CD14-positive monocyte (primary cell): ENCODE data around the gene CSRP1. TPM values are rescaled to one million over a fixed set of nuclear protein-coding genes. Genes with fewer than 3 reads are reported as not detected.

Source experiments
- DNase-seq, 3 donors: peaks; one replicate each; pipeline ENCODE4 v3.0.0-alpha.2; 2011 to 2022
- H2AFZ ChIP-seq: 2 replicates; pipeline ENCODE4 v1.6.0; 2012; ENCODE audit warnings: mild to moderate bottlenecking, low read depth, low read length, inconsistent platforms; ENCODE audit not compliant: insufficient read depth, poor library complexity, severe bottlenecking
- H3K27ac ChIP-seq, 2 donors: 1 replicate in 1 of 2; 2 replicates in 1 of 2; pipeline ENCODE4 v1.5.1; 2012 to 2013; ENCODE audit warnings: low read length in 2 of 2, control low read depth in 1 of 2, inconsistent platforms in 1 of 2, low read depth in 1 of 2, mild to moderate bottlenecking in 1 of 2
- H3K27me3 ChIP-seq, 2 donors: one replicate each; pipeline versions ENCODE4 v1.6.0 to v1.6.1; 2011 to 2013; ENCODE audit warnings: low read length in 2 of 2; ENCODE audit not compliant: control insufficient read depth in 2 of 2, insufficient read depth in 2 of 2
- H3K36me3 ChIP-seq, 2 donors: replicated peaks in 1 of 2; 1 replicate in 1 of 2; 2 replicates in 1 of 2; pipeline versions ENCODE4 v1.5.1 to v1.6.1; 2012 to 2013; ENCODE audit warnings: low read length in 2 of 2, control low read depth in 1 of 2, inconsistent platforms in 1 of 2, mild to moderate bottlenecking in 1 of 2; ENCODE audit not compliant: insufficient read depth in 2 of 2, control insufficient read depth in 1 of 2
- H3K4me1 ChIP-seq, 2 donors: 1 replicate in 1 of 2; 2 replicates in 1 of 2; pipeline versions ENCODE4 v1.5.1 to v1.6.1; 2012 to 2013; ENCODE audit warnings: low read length in 2 of 2, control low read depth in 1 of 2, inconsistent platforms in 1 of 2, mild to moderate bottlenecking in 1 of 2, moderate library complexity in 1 of 2; ENCODE audit not compliant: insufficient read depth in 2 of 2, control insufficient read depth in 1 of 2
- H3K4me2 ChIP-seq: replicated peaks from 2 replicates; pipeline ENCODE3; 2012; ENCODE audit warnings: low read length, moderate library complexity, mild to moderate bottlenecking; ENCODE audit not compliant: poor library complexity, severe bottlenecking; ENCODE audit errors: extremely low read depth
- H3K4me3 ChIP-seq, 3 experiments: fragments of 200-600 bp in 1 of 3; sonication (generic) in 1 of 3; replicated peaks in 1 of 3; 1 replicate in 2 of 3; 2 replicates in 1 of 3; pipeline ENCODE4 v1.5.1; 2011 to 2013; ENCODE audit warnings: low read length in 3 of 3, mild to moderate bottlenecking in 3 of 3, control low read depth in 2 of 3, low read depth in 2 of 3, inconsistent platforms in 1 of 3, moderate library complexity in 1 of 3
- H3K79me2 ChIP-seq: 2 replicates; pipeline ENCODE4 v1.6.0; 2012; ENCODE audit warnings: mild to moderate bottlenecking, control low read depth, inconsistent platforms, low read length, moderate library complexity; ENCODE audit not compliant: insufficient read depth
- H3K9ac ChIP-seq: 2 replicates; pipeline ENCODE4 v1.6.0; 2017; ENCODE audit warnings: low read length, mild to moderate bottlenecking; ENCODE audit not compliant: insufficient read depth, poor library complexity, severe bottlenecking
- H3K9me3 ChIP-seq, 2 donors: replicated peaks in 1 of 2; 1 replicate in 1 of 2; 2 replicates in 1 of 2; pipeline versions ENCODE4 v1.5.1 to v1.6.1; 2012 to 2013; ENCODE audit warnings: low read length in 2 of 2, control low read depth in 1 of 2; ENCODE audit not compliant: control insufficient read depth in 1 of 2, insufficient read depth in 1 of 2
- H4K20me1 ChIP-seq: 2 replicates; pipeline ENCODE4 v1.6.0; 2012; ENCODE audit warnings: mild to moderate bottlenecking, low read length, control low read depth, moderate library complexity; ENCODE audit not compliant: insufficient read depth
- H3K27ac Mint-ChIP-seq, 7 donors: one replicate each; pipeline ENCODE4 v1.8.0; 2020; ENCODE audit warnings: mild to moderate bottlenecking in 7 of 7, mixed read lengths in 7 of 7, moderate library complexity in 6 of 7, inconsistent platforms in 2 of 7
- H3K27me3 Mint-ChIP-seq, 3 donors: one replicate each; pipeline ENCODE4 v1.8.0; 2021 to 2022; ENCODE audit warnings: low read depth in 3 of 3, mild to moderate bottlenecking in 3 of 3, mixed read lengths in 3 of 3, moderate library complexity in 3 of 3, inconsistent platforms in 1 of 3
- H3K36me3 Mint-ChIP-seq, 2 donors: one replicate each; pipeline ENCODE4 v1.8.0; 2020; ENCODE audit warnings: mixed read lengths in 2 of 2, inconsistent platforms in 1 of 2, mild to moderate bottlenecking in 1 of 2
- H3K4me1 Mint-ChIP-seq: one replicate; pipeline ENCODE4 v1.8.0; 2020; ENCODE audit warnings: mild to moderate bottlenecking, mixed read lengths
- H3K4me3 Mint-ChIP-seq, 2 donors: one replicate each; pipeline ENCODE4 v1.8.0; 2020; ENCODE audit warnings: mild to moderate bottlenecking in 2 of 2, mixed read lengths in 2 of 2, moderate library complexity in 1 of 2
- H3K9me3 Mint-ChIP-seq, 7 donors: one replicate each; pipeline ENCODE4 v1.8.0; 2020 to 2022; ENCODE audit warnings: mixed read lengths in 7 of 7, mild to moderate bottlenecking in 6 of 7, moderate library complexity in 6 of 7, inconsistent platforms in 2 of 7
- WGBS: methylation state at CpG from one replicate; pipeline ENCODE4 v1.1.5; 2013; ENCODE audit warnings: missing lambda C conversion rate; ENCODE audit not compliant: insufficient coverage; 5-methylcytosine and 5-hydroxymethylcytosine counted together
- intact Hi-C, 2 donors: fragments of 100-400 bp; cut with micrococcal nuclease; formaldehyde crosslinking; loops; one replicate each; pipeline versions ENCODE4 v1.15.0 to v1.15.1; 2023
- polyA plus RNA-seq, 3 donors: library from polyadenylated mRNA; depleted of rRNA in 1 of 3; unstranded in 2 of 3; stranded (reverse) in 1 of 3; fragments of 300-500 nt in 2 of 3; fragments of >200 nt in 1 of 3; fragmentation: Illumina TruSeq in 2 of 3; gene quantifications; 1 replicate in 2 of 3; 2 replicates in 1 of 3; pipeline ENCODE4 v1.2.3, GENCODE V29; 2012 to 2021
- TF ChIP-seq, protein P1 (sequence below): fragments of 200-600 bp; IDR thresholded peaks from one replicate; pipeline ENCODE4 v1.8.0; 2022; ENCODE audit warnings: antibody characterized with exemption, mild to moderate bottlenecking

The CSRP1 gene
- polyA plus RNA-seq, 3 donors, result 87.4 to 111 (median 98.8) TPM

DNA sequence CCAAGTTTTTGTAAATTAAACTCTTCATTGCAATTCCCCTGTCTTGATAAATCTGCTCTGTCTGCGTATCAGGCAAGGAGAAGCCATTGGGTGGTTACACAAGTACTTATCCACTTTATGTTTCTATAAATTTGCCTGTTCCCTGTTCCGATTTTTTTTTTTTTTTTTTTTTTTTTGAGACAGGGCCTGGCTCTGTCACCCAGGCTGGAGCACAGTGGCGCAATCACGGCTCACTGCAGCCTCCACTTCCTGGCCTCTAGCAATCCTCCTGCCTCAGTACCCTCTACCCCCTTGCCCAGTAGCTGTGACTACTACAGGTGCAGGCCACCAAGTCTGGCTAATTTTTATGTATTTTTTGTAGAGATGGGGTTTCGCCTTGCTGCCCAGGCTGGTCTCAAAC lies 11.1 kb upstream of the CSRP1 start:
- no peak overlapping the region for H3K9ac ChIP-seq
- H4K20me1 ChIP-seq, result no peaks in the 10 kb centered on the region
- Mint-ChIP-seq H3K36me3 (peaks cover 20 to 52% of the 10 kb centered on the region in 2 donors), H3K27ac (no peak overlapping the region), H3K9me3 (no peaks in the 10 kb centered on the region), H3K4me1 (peaks cover 19% of the 10 kb centered on the region), H3K27me3 (no peaks in the 10 kb centered on the region), H3K4me3 (no peak overlapping the region)
- TF ChIP-seq, protein P1, sequence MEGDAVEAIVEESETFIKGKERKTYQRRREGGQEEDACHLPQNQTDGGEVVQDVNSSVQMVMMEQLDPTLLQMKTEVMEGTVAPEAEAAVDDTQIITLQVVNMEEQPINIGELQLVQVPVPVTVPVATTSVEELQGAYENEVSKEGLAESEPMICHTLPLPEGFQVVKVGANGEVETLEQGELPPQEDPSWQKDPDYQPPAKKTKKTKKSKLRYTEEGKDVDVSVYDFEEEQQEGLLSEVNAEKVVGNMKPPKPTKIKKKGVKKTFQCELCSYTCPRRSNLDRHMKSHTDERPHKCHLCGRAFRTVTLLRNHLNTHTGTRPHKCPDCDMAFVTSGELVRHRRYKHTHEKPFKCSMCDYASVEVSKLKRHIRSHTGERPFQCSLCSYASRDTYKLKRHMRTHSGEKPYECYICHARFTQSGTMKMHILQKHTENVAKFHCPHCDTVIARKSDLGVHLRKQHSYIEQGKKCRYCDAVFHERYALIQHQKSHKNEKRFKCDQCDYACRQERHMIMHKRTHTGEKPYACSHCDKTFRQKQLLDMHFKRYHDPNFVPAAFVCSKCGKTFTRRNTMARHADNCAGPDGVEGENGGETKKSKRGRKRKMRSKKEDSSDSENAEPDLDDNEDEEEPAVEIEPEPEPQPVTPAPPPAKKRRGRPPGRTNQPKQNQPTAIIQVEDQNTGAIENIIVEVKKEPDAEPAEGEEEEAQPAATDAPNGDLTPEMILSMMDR, result no peak
- WGBS, result 70% methylated on average over 2 of the region's 5 CpGs
- no peaks in the 10 kb centered on the region for H3K79me2 ChIP-seq
- intact Hi-C loops, result no loop called here
- no peak overlapping the region for H3K27ac ChIP-seq
- H2AFZ ChIP-seq, result no peak overlapping the region
- no peaks in the 10 kb centered on the region for H3K36me3 ChIP-seq
- no peak overlapping the region for H3K4me2 ChIP-seq
- no peaks in the 10 kb centered on the region for H3K9me3 ChIP-seq
- no peaks in the 10 kb centered on the region for H3K27me3 ChIP-seq
- DNase-seq, result no peak
- H3K4me3 ChIP-seq, result no peak overlapping the region
- no peaks in the 10 kb centered on the region for H3K4me1 ChIP-seq

DNA sequence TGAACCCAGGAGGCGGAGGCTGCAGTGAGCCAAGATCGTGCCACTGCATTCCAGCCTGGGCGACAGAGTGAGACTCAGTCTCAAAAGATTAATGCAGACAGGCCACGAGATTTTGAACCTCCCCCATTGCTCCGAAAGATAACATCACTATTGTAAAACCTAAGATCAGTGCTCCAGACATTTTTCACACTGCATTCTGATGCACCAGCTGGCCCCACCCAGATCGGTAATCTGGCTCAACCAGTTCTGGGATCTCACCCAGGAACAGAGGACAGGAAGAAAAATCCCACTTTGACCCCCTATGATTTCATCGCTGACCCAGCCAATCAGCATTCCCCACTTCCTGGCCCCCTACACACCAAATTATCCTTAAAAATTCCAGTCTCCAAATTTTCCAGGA lies 10.7 kb upstream of the CSRP1 start:
- Mint-ChIP-seq H3K4me3 (no peak overlapping the region), H3K27me3 (no peaks in the 10 kb centered on the region), H3K36me3 (peaks cover 20 to 48% of the 10 kb centered on the region in 2 donors), H3K9me3 (no peaks in the 10 kb centered on the region), H3K4me1 (peaks cover 21% of the 10 kb centered on the region), H3K27ac (no peak overlapping the region)
- no peak overlapping the region for H2AFZ ChIP-seq
- TF ChIP-seq, protein P1, result no peak
- no peak overlapping the region for H3K4me3 ChIP-seq
- no peaks in the 10 kb centered on the region for H4K20me1 ChIP-seq
- no peak for DNase-seq
- H3K9me3 ChIP-seq, result no peaks in the 10 kb centered on the region
- H3K27me3 ChIP-seq, result no peaks in the 10 kb centered on the region
- H3K27ac ChIP-seq, result no peak overlapping the region
- WGBS, result 97% methylated on average over 6 of the region's 7 CpGs
- H3K9ac ChIP-seq, result no peak overlapping the region
- peaks cover 3 to 4% of the 10 kb centered on the region in 2 donors for H3K4me1 ChIP-seq
- intact Hi-C loops, result no loop called here
- no peaks in the 10 kb centered on the region for H3K36me3 ChIP-seq
- H3K79me2 ChIP-seq, result no peaks in the 10 kb centered on the region
- H3K4me2 ChIP-seq, result no peak overlapping the region
